B cell (primary cell): ENCODE results near the gene PLA2G2E.

Experiments
- CTCF ChIP-seq: fragments of 200-600 bp; IDR thresholded peaks from one replicate; pipeline ENCODE4 v1.8.0; 2022; ENCODE audit warnings: antibody characterized with exemption, mild to moderate bottlenecking
- EZH2 ChIP-seq: IDR thresholded peaks from 2 replicates; pipeline ENCODE4 v1.6.1; 2012; ENCODE audit warnings: borderline replicate concordance, low read depth, mild to moderate bottlenecking, moderate library complexity, low read length; ENCODE audit not compliant: insufficient read depth, poor library complexity, severe bottlenecking

GRCh38 chr1:19964542-19964941 is 41.1 kb upstream of the PLA2G2E start:
- no peak for TF ChIP-seq CTCF
- no peak for TF ChIP-seq EZH2
